HepG2 (cell line): ENCODE measurements around the gene ATP11A. TPM values are rescaled to one million over a fixed set of nuclear protein-coding genes. Genes with fewer than 3 reads are reported as not detected.
A peak's percentile ranks its signal among the peaks of the same experiment; 100 is the strongest.

ENCODE experiments used
- IRF1 ChIP-seq: sonication (generic); formaldehyde crosslinking; IDR thresholded peaks from 2 replicates; pipeline ENCODE4 v1.4.0; 2020; ENCODE audit warnings: low read depth, mild to moderate bottlenecking, missing genetic modification reagents
- KLF11 ChIP-seq: IDR thresholded peaks from 2 replicates; pipeline ENCODE4 v1.6.1; 2016; ENCODE audit warnings: missing compliant biosample characterization
- MTA3 ChIP-seq: sonication (generic); formaldehyde crosslinking; IDR thresholded peaks from 2 replicates; pipeline ENCODE4 v1.4.0; 2020; ENCODE audit warnings: missing genetic modification reagents
- NR0B2 ChIP-seq: sonication (generic); formaldehyde crosslinking; IDR thresholded peaks from 2 replicates; pipeline ENCODE4 v1.4.0; 2020; ENCODE audit warnings: mild to moderate bottlenecking, missing genetic modification reagents
- POGZ ChIP-seq: sonication (generic); formaldehyde crosslinking; IDR thresholded peaks from 2 replicates; pipeline ENCODE4 v1.4.0; 2020; ENCODE audit warnings: mild to moderate bottlenecking, missing genetic modification reagents
- SALL2 ChIP-seq: sonication (generic); formaldehyde crosslinking; IDR thresholded peaks from 2 replicates; pipeline ENCODE4 v1.8.1; 2023; ENCODE audit warnings: mild to moderate bottlenecking, missing genetic modification reagents, inconsistent platforms
- SIX1 ChIP-seq: sonication (generic); formaldehyde crosslinking; IDR thresholded peaks from 2 replicates; pipeline ENCODE4 v1.4.0; 2020; ENCODE audit warnings: missing genetic modification reagents, borderline replicate concordance
- SNAPC2 ChIP-seq: sonication (generic); formaldehyde crosslinking; IDR thresholded peaks from 2 replicates; pipeline ENCODE4 v1.8.1; 2022; ENCODE audit warnings: mild to moderate bottlenecking, missing genetic modification reagents
- WIZ ChIP-seq: sonication (generic); formaldehyde crosslinking; IDR thresholded peaks from 2 replicates; pipeline ENCODE4 v1.5.1; 2020; ENCODE audit warnings: mild to moderate bottlenecking, missing genetic modification reagents
- ZBTB26 ChIP-seq: IDR thresholded peaks from 2 replicates; pipeline ENCODE4 v1.6.1; 2016; ENCODE audit warnings: missing compliant biosample characterization, missing genetic modification reagents, borderline replicate concordance
- ZFP90 ChIP-seq: sonication (generic); formaldehyde crosslinking; IDR thresholded peaks from 2 replicates; pipeline ENCODE4 v1.8.0; 2022; ENCODE audit warnings: missing genetic modification reagents, mild to moderate bottlenecking, inconsistent platforms, borderline replicate concordance
- ZIK1 ChIP-seq: sonication (generic); formaldehyde crosslinking; IDR thresholded peaks from 2 replicates; pipeline ENCODE4 v1.5.0; 2020; ENCODE audit warnings: mild to moderate bottlenecking, low read depth, missing genetic modification reagents, borderline replicate concordance
- ZKSCAN1 ChIP-seq: fragments of 150-350 bp; IDR thresholded peaks from 2 replicates; pipeline ENCODE4 v1.6.1; 2014; ENCODE audit warnings: low read length
- ZNF253 ChIP-seq: sonication (generic); formaldehyde crosslinking; IDR thresholded peaks from 2 replicates; pipeline ENCODE4 v1.8.0; 2022; ENCODE audit warnings: mild to moderate bottlenecking, missing genetic modification reagents, borderline replicate concordance
- ZNF292 ChIP-seq: sonication (generic); formaldehyde crosslinking; IDR thresholded peaks from 2 replicates; pipeline ENCODE4 v1.8.1; 2022; ENCODE audit warnings: mild to moderate bottlenecking, low read depth, missing genetic modification reagents, borderline replicate concordance
- ZNF766 ChIP-seq: sonication (generic); formaldehyde crosslinking; IDR thresholded peaks from 2 replicates; pipeline ENCODE4 v1.5.0; 2020; ENCODE audit warnings: missing genetic modification reagents, borderline replicate concordance
- ZNF784 ChIP-seq: sonication (generic); formaldehyde crosslinking; IDR thresholded peaks from 2 replicates; pipeline ENCODE4 v1.5.1; 2020; ENCODE audit warnings: missing genetic modification reagents, mild to moderate bottlenecking, borderline replicate concordance
- polyA plus RNA-seq, 8 experiments: library from polyadenylated mRNA; depleted of rRNA in 3 of 8; stranded (reverse) in 7 of 8; unstranded in 1 of 8; fragments of >200 nt; fragmentation: Illumina TruSeq in 4 of 8; extraction: Trizol in 4 of 8; gene quantifications; 2 replicates each; pipeline versions ENCODE4 v1.2.1 to v1.2.3, GENCODE V29; 2011 to 2016; ENCODE audit warnings: low read depth in 4 of 8, missing spikeins in 1 of 8, mixed read lengths in 1 of 8; ENCODE audit not compliant: insufficient read depth in 1 of 8
- total RNA-seq, 5 experiments: library from RNA; depleted of rRNA; stranded (reverse); fragments of >200 nt; fragmentation: Illumina TruSeq; extraction: Trizol; gene quantifications; 2 replicates each; pipeline ENCODE4 v1.2.3, GENCODE V29; 2016; ENCODE audit warnings: low read depth in 1 of 5
- TF ChIP-seq, protein P1 (sequence below): sonication (generic); formaldehyde crosslinking; IDR thresholded peaks from 2 replicates; pipeline ENCODE4 v1.9.0; 2021; ENCODE audit warnings: missing genetic modification reagents, mild to moderate bottlenecking, borderline replicate concordance
- TF ChIP-seq, protein P2 (sequence below): sonication (generic); formaldehyde crosslinking; IDR thresholded peaks from 2 replicates; pipeline ENCODE4 v1.4.0; 2020; ENCODE audit warnings: mild to moderate bottlenecking, missing genetic modification reagents
- TF ChIP-seq, protein P3 (sequence below), 2 experiments: fragments of 450-650 bp in 1 of 2; sonication (generic) in 1 of 2; formaldehyde crosslinking; IDR thresholded peaks; 2 replicates each; pipeline versions ENCODE4 v1.5.0 to v1.8.0; 2020 to 2022; ENCODE audit warnings: mild to moderate bottlenecking in 1 of 2, missing genetic modification reagents in 1 of 2

Gene ATP11A
- total and polyA plus RNA-seq, 2 of the 13 experiments (the other 11 are each of a cell fraction or from before 2014, with no cell fraction given) = 18.4 to 20.1 TPM

DNA sequence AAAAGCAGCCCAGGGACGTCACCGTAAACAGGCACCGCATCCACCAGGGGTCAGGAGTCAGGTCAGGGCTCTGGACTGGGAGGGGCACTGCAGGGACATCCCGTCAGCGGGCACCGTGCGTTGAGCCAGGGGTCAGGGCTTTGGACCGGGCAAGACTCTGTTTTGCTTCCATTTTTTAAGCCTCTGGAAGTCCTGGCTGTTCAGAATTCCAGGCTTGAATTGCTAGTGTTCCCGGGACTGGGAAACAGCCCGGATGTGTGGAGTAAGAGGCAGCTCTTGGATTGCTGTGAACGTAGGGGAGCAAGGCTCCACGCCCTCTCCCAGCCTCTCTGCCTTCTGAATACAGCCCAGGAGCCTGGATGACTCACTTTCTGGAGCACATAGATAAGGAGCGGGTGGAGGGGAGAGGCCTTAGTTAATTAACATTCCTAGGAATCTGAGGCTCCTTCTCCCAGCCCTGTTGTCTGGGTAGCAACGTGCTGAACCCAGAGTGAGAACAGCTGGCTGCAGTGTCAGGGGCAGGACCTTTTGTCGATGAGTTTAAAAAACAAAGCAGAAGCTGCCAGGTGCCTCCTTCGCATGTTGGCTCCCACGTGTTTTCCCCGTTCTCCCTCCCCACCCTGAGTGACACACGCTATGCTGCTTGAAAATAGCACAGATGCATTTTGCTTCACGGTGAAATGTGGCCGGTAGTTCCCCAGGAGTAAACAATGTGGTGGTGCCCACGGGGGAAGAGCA, 21.9 kb downstream of the ATP11A start (continued):
- TF ChIP-seq NR0B2 (CRISPR knock-in tag) = no peak
- TF ChIP-seq ZNF292 (CRISPR knock-in tag) = peak; percentile 53; the same call in 1 of the 2 replicates
- TF ChIP-seq IRF1 (CRISPR knock-in tag) = no peak
- no peak for TF ChIP-seq MTA3 (CRISPR knock-in tag)
- TF ChIP-seq WIZ (CRISPR knock-in tag) = no peak
- TF ChIP-seq, protein P1, sequence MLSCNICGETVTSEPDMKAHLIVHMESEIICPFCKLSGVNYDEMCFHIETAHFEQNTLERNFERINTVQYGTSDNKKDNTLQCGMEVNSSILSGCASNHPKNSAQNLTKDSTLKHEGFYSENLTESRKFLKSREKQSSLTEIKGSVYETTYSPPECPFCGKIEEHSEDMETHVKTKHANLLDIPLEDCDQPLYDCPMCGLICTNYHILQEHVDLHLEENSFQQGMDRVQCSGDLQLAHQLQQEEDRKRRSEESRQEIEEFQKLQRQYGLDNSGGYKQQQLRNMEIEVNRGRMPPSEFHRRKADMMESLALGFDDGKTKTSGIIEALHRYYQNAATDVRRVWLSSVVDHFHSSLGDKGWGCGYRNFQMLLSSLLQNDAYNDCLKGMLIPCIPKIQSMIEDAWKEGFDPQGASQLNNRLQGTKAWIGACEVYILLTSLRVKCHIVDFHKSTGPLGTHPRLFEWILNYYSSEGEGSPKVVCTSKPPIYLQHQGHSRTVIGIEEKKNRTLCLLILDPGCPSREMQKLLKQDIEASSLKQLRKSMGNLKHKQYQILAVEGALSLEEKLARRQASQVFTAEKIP = no peak
- TF ChIP-seq KLF11 (CRISPR knock-in tag) = no peak
- peak; percentile 46; the same call in 1 of the 2 replicates for TF ChIP-seq ZFP90 (CRISPR knock-in tag)
- 0 out of 2 replicates have a peak, but pooled peaks have one; percentile 22 for TF ChIP-seq SNAPC2 (CRISPR knock-in tag)
- TF ChIP-seq, protein P2, sequence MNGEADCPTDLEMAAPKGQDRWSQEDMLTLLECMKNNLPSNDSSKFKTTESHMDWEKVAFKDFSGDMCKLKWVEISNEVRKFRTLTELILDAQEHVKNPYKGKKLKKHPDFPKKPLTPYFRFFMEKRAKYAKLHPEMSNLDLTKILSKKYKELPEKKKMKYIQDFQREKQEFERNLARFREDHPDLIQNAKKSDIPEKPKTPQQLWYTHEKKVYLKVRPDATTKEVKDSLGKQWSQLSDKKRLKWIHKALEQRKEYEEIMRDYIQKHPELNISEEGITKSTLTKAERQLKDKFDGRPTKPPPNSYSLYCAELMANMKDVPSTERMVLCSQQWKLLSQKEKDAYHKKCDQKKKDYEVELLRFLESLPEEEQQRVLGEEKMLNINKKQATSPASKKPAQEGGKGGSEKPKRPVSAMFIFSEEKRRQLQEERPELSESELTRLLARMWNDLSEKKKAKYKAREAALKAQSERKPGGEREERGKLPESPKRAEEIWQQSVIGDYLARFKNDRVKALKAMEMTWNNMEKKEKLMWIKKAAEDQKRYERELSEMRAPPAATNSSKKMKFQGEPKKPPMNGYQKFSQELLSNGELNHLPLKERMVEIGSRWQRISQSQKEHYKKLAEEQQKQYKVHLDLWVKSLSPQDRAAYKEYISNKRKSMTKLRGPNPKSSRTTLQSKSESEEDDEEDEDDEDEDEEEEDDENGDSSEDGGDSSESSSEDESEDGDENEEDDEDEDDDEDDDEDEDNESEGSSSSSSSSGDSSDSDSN = peak; percentile 57; the same call in 1 of the 2 replicates
- TF ChIP-seq ZNF766 (CRISPR knock-in tag) = no peak
- no peak for TF ChIP-seq SALL2 (CRISPR knock-in tag)
- TF ChIP-seq POGZ = 0 out of 2 replicates have a peak, but pooled peaks have one; percentile 13
- no peak for TF ChIP-seq SIX1 (CRISPR knock-in tag)
- TF ChIP-seq ZIK1 (CRISPR knock-in tag) = no peak
- TF ChIP-seq, protein P3, sequence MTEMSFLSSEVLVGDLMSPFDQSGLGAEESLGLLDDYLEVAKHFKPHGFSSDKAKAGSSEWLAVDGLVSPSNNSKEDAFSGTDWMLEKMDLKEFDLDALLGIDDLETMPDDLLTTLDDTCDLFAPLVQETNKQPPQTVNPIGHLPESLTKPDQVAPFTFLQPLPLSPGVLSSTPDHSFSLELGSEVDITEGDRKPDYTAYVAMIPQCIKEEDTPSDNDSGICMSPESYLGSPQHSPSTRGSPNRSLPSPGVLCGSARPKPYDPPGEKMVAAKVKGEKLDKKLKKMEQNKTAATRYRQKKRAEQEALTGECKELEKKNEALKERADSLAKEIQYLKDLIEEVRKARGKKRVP (CRISPR knock-in tag; IDR thresholded peaks at IDR 0.05) = no peak
- TF ChIP-seq ZKSCAN1 = no peak
- TF ChIP-seq ZBTB26 = no peak
- no peak for TF ChIP-seq ZNF253 (CRISPR knock-in tag)
- no peak for TF ChIP-seq ZNF784 (CRISPR knock-in tag)
